ENCODE measurements around the gene FOXE1. TPM values are rescaled to one million over a fixed set of nuclear protein-coding genes. Genes with fewer than 3 reads are reported as not detected.

FOXE1 gene
- total RNA-seq, 3 donors from 2014 or later: not detected

GRCh38 chr9:97856857-97857605, 4.0 kb downstream of the FOXE1 start:
- no peaks in the 10 kb centered on the region for H3K9me3 ChIP-seq
- no peak for ATAC-seq
- TF ChIP-seq CTCF (IDR thresholded peaks at IDR 0.05): no peak
- intact Hi-C loops (cut with DNase I, micrococcal nuclease): no loop called here
- H3K4me1 ChIP-seq (ENCODE audit: low read depth): peaks cover 19% of the 10 kb centered on the region
- no peak overlapping the region for H3K4me3 ChIP-seq
- no peak for DNase-seq
- H3K36me3 ChIP-seq (ENCODE audit: low read depth): no peaks in the 10 kb centered on the region

GRCh38 chr9:97857606-97858392, 4.8 kb downstream of the FOXE1 start:
- Histone ChIP-seq H3K9me3 (no peaks in the 10 kb centered on the region), H3K36me3 (ENCODE audit: low read depth) (no peaks in the 10 kb centered on the region), H3K4me1 (ENCODE audit: low read depth) (peaks cover 17% of the 10 kb centered on the region), H3K4me3 (no peak overlapping the region)
- TF ChIP-seq CTCF (IDR thresholded peaks at IDR 0.05): no peak
- ATAC-seq (no peak), DNase-seq (no peak)
- intact Hi-C loops (cut with DNase I, micrococcal nuclease): no loop called here

GRCh38 chr9:97858393-97858713, 5.3 kb downstream of the FOXE1 start:
- intact Hi-C loops (cut with DNase I, micrococcal nuclease): no loop called here
- no peak overlapping the region for H3K4me3 ChIP-seq
- no peak for TF ChIP-seq CTCF (IDR thresholded peaks at IDR 0.05)
- ATAC-seq (no peak), DNase-seq (no peak)
- H3K4me1 ChIP-seq (ENCODE audit: low read depth): peaks cover 12% of the 10 kb centered on the region
- no peaks in the 10 kb centered on the region for H3K9me3 ChIP-seq
- H3K36me3 ChIP-seq (ENCODE audit: low read depth): no peaks in the 10 kb centered on the region

- no peak for DNase-seq
- intact Hi-C loops (cut with DNase I, micrococcal nuclease): no loop called here
- Histone ChIP-seq H3K9me3 (no peaks in the 10 kb centered on the region), H3K4me1 (ENCODE audit: low read depth) (peaks cover 7% of the 10 kb centered on the region), H3K4me3 (no peak overlapping the region), H3K36me3 (ENCODE audit: low read depth) (no peaks in the 10 kb centered on the region)
- ATAC-seq: no peak
- no peak for TF ChIP-seq CTCF (IDR thresholded peaks at IDR 0.05)
Measured at GRCh38 chr9:97858826-97859225, 5.8 kb downstream of the FOXE1 start.

GRCh38 chr9:97859346-97859745, 6.3 kb downstream of the FOXE1 start:
- no peaks in the 10 kb centered on the region for H3K36me3 ChIP-seq (ENCODE audit: low read depth)
- TF ChIP-seq CTCF (IDR thresholded peaks at IDR 0.05): no peak
- intact Hi-C loops (cut with DNase I, micrococcal nuclease): no loop called here
- no peak for DNase-seq
- peaks cover 3% of the 10 kb centered on the region for H3K4me1 ChIP-seq (ENCODE audit: low read depth)
- no peaks in the 10 kb centered on the region for H3K9me3 ChIP-seq
- ATAC-seq: no peak
- H3K4me3 ChIP-seq: no peak overlapping the region

Data from mucosa of descending colon (tissue), 3 donors.